GM12864 (cell line): ENCODE measurements around the gene FRYL.

Source experiments
- DNase-seq: peaks from one replicate; pipeline ENCODE4 v3.0.0-alpha.2; 2011; ENCODE audit warnings: low read depth
- H3K4me3 ChIP-seq: 2 replicates; pipeline ENCODE4 v1.5.1; 2011; ENCODE audit warnings: mild to moderate bottlenecking, low read depth, low read length, control low read depth
- CTCF ChIP-seq: IDR thresholded peaks from 2 replicates; pipeline ENCODE4 v1.5.1; 2011; ENCODE audit warnings: low read depth, mild to moderate bottlenecking, moderate library complexity, low read length, control low read depth, inconsistent platforms; ENCODE audit errors: missing control alignments

Gene FRYL

GRCh38 chr4:48604041-48604440, 176.0 kb downstream of the FRYL start:
- DNase-seq, result no peak
- H3K4me3 ChIP-seq, result no peak overlapping the region
- no peak for TF ChIP-seq CTCF

GRCh38 chr4:48603366-48604003, 176.6 kb downstream of the FRYL start:
- no peak overlapping the region for H3K4me3 ChIP-seq
- no peak for DNase-seq
- TF ChIP-seq CTCF, result no peak

- no peak for TF ChIP-seq CTCF
- H3K4me3 ChIP-seq, result no peak overlapping the region
- no peak for DNase-seq
Measured at GRCh38 chr4:48602763-48603162, 177.3 kb downstream of the FRYL start.

GRCh38 chr4:48602222-48602621, 177.9 kb downstream of the FRYL start:
- DNase-seq, result no peak
- H3K4me3 ChIP-seq, result no peak overlapping the region
- no peak for TF ChIP-seq CTCF

- no peak overlapping the region for H3K4me3 ChIP-seq
- no peak for TF ChIP-seq CTCF
- DNase-seq, result no peak
Measured at GRCh38 chr4:48596336-48596735, 183.7 kb downstream of the FRYL start.

GRCh38 chr4:48594180-48594579, 185.9 kb downstream of the FRYL start:
- DNase-seq, result no peak
- no peak overlapping the region for H3K4me3 ChIP-seq
- TF ChIP-seq CTCF, result no peak

- no peak for TF ChIP-seq CTCF
- H3K4me3 ChIP-seq, result no peak overlapping the region
- DNase-seq, result no peak
Measured at GRCh38 chr4:48591372-48591771, 188.7 kb downstream of the FRYL start.
